HG03196 (cell line): ENCODE results near the gene STK40.
A peak's percentile ranks its signal among the peaks of the same experiment; 100 is the strongest.

ENCODE experiments used
- ATAC-seq: cut with Tn5 transposase; IDR thresholded peaks from one replicate; pipeline ENCODE4 v1.9.1; 2021; ENCODE audit not compliant: unreplicated experiment

Gene STK40

DNA sequence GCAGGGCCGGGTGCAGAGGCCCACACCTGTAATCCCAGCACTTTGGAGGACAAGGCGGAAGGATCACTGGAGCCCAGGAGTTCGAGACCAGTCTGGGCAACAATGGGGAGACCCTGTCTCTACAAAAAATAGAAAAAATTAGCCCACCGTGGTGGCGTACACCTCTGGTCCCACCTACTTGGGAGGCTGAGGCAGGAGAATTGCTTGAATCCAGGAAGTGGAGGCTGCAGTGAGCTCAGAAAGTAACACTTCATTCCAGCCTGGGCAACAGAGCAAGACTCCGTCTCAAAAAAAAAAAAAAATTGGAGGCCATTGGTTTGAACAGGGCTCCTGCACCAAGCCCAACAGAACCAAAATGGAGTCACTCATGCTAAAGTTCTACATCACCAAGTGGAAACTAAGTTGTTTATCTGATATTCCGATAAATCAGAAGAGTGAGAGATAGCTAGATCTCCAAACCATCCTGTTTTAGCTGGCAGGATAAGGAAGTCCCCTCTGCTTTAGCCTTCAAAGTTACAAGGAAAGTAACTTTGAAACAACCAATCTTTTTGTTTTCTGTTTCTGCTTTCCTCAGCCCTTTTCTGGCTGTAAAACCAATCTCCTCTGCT, 12.8 kb upstream of the STK40 start:
- ATAC-seq: no peak

- ATAC-seq: peak; percentile 70
Measured at GRCh38 chr1:36397378-36398230, 11.9 kb upstream of the STK40 start, which contains the start of gene LSM10. TSS of gene LSM10 (minus strand) at chr1:36397908. CDS start at chr1:36394129, 3,779 bp downstream.

GRCh38 chr1:36397083-36397377, 11.3 kb upstream of the STK40 start:
- no peak for ATAC-seq

- no peak for ATAC-seq
Measured at GRCh38 chr1:36396359-36396758, 10.6 kb upstream of the STK40 start.

DNA sequence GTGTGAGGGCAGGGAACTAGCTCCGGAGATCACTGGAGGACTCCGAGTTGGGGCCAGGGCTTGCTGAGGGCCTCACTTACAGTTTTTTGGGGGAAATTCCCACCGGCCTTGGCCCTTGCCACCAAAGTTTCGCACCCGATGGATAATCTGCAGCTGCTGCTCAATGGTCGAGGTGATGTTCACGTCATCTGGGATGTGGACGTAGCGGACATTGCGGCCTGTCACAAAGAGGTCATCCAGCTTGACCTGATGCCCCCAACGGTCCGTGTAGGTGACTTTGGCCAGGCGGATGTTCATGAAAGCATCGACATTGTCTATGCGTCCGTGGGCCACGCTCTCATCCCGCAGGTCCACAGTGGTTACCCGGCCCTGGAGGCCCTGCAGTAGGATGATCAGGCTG, 8.0 kb upstream of the STK40 start:
- ATAC-seq: no peak

DNA sequence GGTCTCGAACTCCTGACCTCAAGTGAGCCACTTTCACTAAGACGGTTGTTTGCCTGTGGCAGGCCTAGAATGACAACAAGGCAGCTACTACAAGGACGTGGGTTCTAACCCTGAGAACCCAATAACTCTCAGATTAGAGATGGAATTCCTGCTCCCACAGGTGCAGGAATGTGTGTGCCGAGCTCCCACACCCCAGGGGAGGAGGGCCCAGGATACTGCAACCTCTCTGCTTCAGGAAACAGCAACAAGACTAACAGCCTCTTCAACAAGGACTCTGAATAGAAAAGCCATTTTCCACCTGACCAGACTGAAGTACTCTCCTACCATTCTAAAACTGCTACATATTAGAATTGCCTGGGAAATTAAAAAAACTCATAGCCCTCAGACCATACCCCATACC, 7.1 kb upstream of the STK40 start:
- no peak for ATAC-seq

GRCh38 chr1:36391271-36391670, 5.5 kb upstream of the STK40 start:
- no peak for ATAC-seq

DNA sequence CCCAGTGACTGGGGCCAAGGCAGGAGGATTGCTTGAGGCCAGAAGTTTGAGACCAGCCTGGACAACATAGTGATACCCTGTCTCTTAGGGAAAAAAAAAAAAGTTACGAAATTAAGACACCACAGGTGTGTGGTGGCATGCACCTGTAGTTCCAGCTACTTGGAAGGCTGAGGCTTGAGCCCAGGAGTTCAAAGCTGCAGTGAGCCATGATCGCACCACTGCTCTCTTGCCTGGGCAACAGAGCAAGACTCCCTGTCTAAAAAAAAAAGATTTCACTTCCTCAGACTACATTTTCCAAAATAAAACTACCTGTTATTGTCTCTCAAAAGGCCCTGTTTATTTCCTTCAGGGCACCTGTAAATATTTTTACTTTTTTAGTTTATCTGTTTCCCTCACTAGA, 4.7 kb upstream of the STK40 start:
- ATAC-seq: no peak

DNA sequence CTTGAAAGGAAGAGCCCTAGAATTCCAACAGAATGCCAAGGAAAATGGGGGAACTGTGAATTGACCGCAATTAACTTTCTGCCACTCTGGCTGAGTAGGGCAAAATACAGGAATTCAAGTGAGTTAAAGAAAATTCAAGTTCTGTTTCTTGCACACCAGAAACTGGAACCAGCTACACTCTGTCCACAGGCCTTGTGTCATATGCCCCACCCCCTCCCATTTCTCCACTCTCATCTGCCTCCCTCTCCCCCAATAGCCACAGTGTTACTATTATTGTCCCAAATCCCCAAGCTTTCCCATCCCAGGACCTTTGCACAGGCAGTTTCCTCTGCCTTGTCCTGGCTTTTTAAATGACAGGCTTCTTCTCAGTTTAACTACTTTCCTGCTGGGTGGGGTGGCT, 4.3 kb upstream of the STK40 start:
- ATAC-seq: no peak

GRCh38 chr1:36389261-36389660, 3.5 kb upstream of the STK40 start:
- ATAC-seq: no peak

DNA sequence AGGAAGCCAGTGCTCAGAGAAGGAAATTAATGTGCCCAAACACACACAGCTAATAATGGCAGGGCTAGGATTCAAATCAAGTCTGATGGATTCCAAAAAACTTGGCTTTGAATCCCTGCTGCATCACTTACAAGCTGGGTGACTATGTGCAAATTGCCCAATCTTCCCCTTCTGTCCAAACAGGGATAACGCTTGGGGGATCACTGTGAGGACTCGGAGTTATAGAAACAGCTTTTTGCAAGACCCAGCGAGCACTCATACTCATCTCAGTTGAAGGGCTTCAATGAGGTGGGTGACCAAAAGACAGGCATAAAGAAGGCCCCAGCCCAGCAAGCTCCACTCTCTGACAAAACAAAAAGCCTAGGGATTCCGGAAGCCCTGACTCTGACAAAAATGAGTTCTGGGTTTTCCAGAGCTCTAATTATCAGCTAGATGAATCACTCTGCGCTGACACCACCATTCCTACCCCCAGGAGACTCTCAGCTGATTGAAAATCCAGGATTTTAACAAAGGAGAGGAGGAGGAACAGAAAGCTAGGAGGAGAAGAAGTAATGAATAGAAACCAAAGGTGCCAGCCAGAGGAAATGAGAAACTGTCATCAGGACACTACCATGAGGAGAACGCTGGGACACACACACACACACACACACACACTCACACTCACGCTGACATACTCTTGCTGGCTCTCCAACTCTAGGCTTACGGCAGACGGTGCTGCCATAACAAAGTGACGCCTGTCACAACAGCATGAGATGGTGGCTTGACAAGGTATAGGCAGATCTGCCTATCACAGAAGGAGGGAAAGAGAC, 1.6 kb upstream of the STK40 start:
- ATAC-seq: no peak

DNA sequence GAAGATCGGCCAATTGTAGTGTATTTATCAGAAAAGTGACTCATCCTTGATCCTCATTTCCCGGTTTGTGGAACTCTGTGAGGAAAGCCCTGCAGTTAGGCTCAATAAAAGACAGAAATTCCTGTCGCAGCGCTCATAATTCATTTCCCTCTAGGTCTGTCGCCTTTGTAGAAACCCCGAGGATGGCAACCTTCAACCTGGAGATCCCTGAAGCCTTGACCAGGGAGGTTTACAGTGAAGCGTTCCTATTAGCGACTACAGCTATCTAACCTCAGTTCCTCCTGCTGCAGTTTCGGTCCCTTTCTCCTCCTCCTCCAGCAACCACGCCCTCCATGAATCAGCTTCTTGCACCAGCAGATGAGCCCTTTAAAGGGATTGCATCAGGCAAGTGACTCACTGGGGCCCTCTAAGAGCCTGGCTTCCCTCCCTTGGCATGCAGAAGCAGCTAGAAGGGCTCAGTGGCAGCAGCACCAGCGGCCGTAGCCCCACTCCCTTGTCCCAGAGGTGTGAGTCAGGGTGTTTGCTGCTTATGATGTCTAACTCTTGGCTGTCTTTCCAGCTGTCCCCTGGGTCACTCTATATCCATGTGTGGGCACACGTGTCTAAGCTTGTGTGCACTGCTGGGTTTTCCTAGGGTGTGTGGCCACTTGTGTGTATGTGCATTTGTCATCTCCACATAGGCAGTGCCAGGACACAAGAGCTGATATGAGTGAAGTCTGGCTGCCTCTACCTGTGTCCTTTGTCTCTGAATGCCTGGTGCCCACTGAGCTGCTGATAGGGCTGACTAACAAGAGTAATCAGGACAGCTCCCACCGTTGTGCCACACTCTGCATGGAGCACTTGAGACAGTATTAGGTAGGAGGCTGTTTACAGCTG, 779 bp upstream of the STK40 start:
- ATAC-seq: peak; percentile 53

GRCh38 chr1:36384542-36385409, 948 bp downstream of the STK40 start:
- no peak for ATAC-seq

GRCh38 chr1:36383240-36383639, 2.5 kb downstream of the STK40 start:
- ATAC-seq: no peak

DNA sequence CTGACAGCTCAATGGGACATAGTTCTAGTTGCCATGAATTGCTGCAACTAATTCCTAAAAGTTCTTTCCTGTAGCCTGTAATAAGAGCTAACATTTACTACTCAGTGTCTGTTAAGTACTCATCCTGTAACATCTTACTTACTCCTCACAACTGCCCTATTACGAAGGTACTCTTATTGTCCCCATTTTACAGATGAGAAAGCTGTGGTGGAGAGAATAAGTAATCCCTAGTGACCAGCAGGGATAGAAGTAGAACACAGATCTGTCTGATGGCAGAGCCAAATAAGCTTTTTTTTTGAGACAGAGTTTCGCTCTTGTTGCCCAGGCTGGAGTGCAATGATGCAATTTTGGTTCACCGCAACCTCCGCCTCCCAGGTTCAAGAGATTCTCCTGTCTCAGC, 3.1 kb downstream of the STK40 start:
- no peak for ATAC-seq

DNA sequence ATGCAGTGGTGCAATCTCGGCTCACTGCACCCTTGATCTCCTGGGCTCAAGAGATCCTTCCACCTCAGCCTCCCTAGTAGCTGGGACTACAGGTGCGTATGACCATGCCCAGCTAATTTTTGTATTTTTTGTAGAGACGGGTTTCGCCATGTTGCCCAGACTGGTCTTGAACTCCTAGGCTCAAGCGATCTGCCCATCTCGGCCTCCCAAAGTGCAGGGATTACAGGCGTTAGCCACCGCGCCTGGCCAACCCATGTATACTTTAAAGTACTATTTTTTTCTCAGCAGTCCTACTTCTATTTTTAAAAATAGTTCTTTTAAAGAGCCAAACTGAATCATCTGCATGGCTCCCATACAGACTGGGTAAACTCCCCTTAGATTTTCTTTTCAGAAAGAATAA, 3.5 kb downstream of the STK40 start:
- ATAC-seq: no peak

- no peak for ATAC-seq
Measured at GRCh38 chr1:36381405-36381804, 4.3 kb downstream of the STK40 start.

- no peak for ATAC-seq
Measured at GRCh38 chr1:36380782-36381181, 4.9 kb downstream of the STK40 start.

DNA sequence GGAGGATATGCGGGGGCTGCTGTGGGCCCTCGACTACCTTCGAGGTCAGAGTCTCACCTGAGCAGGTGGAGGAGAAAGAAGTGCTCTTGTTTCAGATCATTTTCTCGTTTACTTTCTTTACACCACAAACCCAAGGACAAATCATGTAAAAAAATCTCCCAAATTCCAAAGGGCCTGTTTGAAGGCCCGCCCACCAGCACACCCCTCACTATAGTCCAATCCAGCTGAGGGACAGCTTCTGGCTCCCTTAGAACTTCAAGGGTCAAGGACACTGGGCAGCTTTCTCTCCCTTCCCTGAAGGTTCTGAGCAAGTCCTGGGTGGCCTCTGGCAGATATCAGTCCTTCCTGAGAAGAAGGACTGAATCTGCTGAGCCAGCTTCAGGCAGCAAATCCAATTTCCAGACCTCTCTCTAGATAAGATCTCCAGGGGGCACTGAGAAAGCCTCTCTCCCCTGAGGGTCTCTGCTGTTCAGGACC, 5.5 kb downstream of the STK40 start:
- no peak for ATAC-seq
